ENCODE results near the gene RARB.

GRCh38 chr3:25586553-25586952 lies 158.5 kb downstream of the RARB start:
- TF ChIP-seq POLR2A (IDR thresholded peaks at IDR 0.05) (no peak), CTCF (IDR thresholded peaks at IDR 0.05) (no peak), POLR2AphosphoS5 (IDR thresholded peaks at IDR 0.05; ENCODE audit: insufficient read depth in 1 of 2, low read depth in 1 of 2) (no peak)

All from vagina (tissue), 2 donors.